ENCODE results near the gene TMEFF2. TPM values are rescaled to one million over a fixed set of nuclear protein-coding genes. Genes with fewer than 3 reads are reported as not detected.

TMEFF2 gene
- total RNA-seq, 2 experiments from 2014 or later = not detected

GRCh38 chr2:191974676-191975075 is 220.1 kb downstream of the TMEFF2 start:
- no peaks in the 10 kb centered on the region for H3K36me3 Mint-ChIP-seq (ENCODE audit: low read depth)
- no peaks in the 10 kb centered on the region for H3K9me3 Mint-ChIP-seq
- H3K4me3 Mint-ChIP-seq = no peak overlapping the region
- ChIA-PET POLR2A (no interaction called here), CTCF (no interaction called here)
- peaks cover 3% of the 10 kb centered on the region for H3K27me3 Mint-ChIP-seq
- H3K4me1 Mint-ChIP-seq = no peaks in the 10 kb centered on the region
- DNase-seq = no peak
- no peak overlapping the region for H3K27ac Mint-ChIP-seq

GRCh38 chr2:191970867-191971266 is 223.9 kb downstream of the TMEFF2 start:
- H3K4me1 Mint-ChIP-seq = no peaks in the 10 kb centered on the region
- no peaks in the 10 kb centered on the region for H3K9me3 Mint-ChIP-seq
- peaks cover 3% of the 10 kb centered on the region for H3K27me3 Mint-ChIP-seq
- no peaks in the 10 kb centered on the region for H3K36me3 Mint-ChIP-seq (ENCODE audit: low read depth)
- H3K27ac Mint-ChIP-seq = no peak overlapping the region
- ChIA-PET CTCF (no interaction called here), POLR2A (no interaction called here)
- no peak overlapping the region for H3K4me3 Mint-ChIP-seq
- no peak for DNase-seq

GRCh38 chr2:191968120-191968519 is 226.6 kb downstream of the TMEFF2 start:
- ChIA-PET POLR2A (no interaction called here), CTCF (no interaction called here)
- no peak overlapping the region for H3K27ac Mint-ChIP-seq
- no peak for DNase-seq
- H3K27me3 Mint-ChIP-seq = peaks cover 5% of the 10 kb centered on the region
- no peaks in the 10 kb centered on the region for H3K9me3 Mint-ChIP-seq
- H3K36me3 Mint-ChIP-seq (ENCODE audit: low read depth) = no peaks in the 10 kb centered on the region
- H3K4me3 Mint-ChIP-seq = no peak overlapping the region
- H3K4me1 Mint-ChIP-seq = no peaks in the 10 kb centered on the region

GRCh38 chr2:191965733-191966132 is 229.0 kb downstream of the TMEFF2 start:
- no peaks in the 10 kb centered on the region for H3K4me1 Mint-ChIP-seq
- H3K27me3 Mint-ChIP-seq = peaks cover 2% of the 10 kb centered on the region
- H3K36me3 Mint-ChIP-seq (ENCODE audit: low read depth) = no peaks in the 10 kb centered on the region
- no peaks in the 10 kb centered on the region for H3K9me3 Mint-ChIP-seq
- ChIA-PET POLR2A (no interaction called here), CTCF (no interaction called here)
- no peak for DNase-seq
- H3K4me3 Mint-ChIP-seq = no peak overlapping the region
- no peak overlapping the region for H3K27ac Mint-ChIP-seq

GRCh38 chr2:191961556-191961955 is 233.2 kb downstream of the TMEFF2 start:
- H3K27me3 Mint-ChIP-seq = peaks cover 3% of the 10 kb centered on the region
- no peaks in the 10 kb centered on the region for H3K36me3 Mint-ChIP-seq (ENCODE audit: low read depth)
- CTCF ChIA-PET = no interaction called here
- H3K4me3 Mint-ChIP-seq = no peak overlapping the region
- DNase-seq = no peak
- H3K4me1 Mint-ChIP-seq = no peaks in the 10 kb centered on the region
- POLR2A ChIA-PET = no interaction called here
- H3K27ac Mint-ChIP-seq = no peak overlapping the region
- H3K9me3 Mint-ChIP-seq = no peaks in the 10 kb centered on the region

GRCh38 chr2:191959209-191959608 is 235.5 kb downstream of the TMEFF2 start:
- Mint-ChIP-seq H3K4me1 (no peaks in the 10 kb centered on the region), H3K27me3 (peaks cover 2% of the 10 kb centered on the region), H3K4me3 (no peak overlapping the region), H3K36me3 (ENCODE audit: low read depth) (no peaks in the 10 kb centered on the region), H3K27ac (no peak overlapping the region), H3K9me3 (no peaks in the 10 kb centered on the region)
- POLR2A ChIA-PET = no interaction called here
- CTCF ChIA-PET = no interaction called here
- DNase-seq = no peak

- ChIA-PET CTCF (no interaction called here), POLR2A (no interaction called here)
- Mint-ChIP-seq H3K4me1 (no peaks in the 10 kb centered on the region), H3K9me3 (no peaks in the 10 kb centered on the region), H3K27me3 (peaks cover 2% of the 10 kb centered on the region), H3K36me3 (ENCODE audit: low read depth) (no peaks in the 10 kb centered on the region), H3K4me3 (no peak overlapping the region), H3K27ac (no peak overlapping the region)
- DNase-seq = no peak
Observed at GRCh38 chr2:191957996-191958860, 236.5 kb downstream of the TMEFF2 start.

- ChIA-PET CTCF (interaction anchor here (0.7 kb wide), 1 partner anchor 1933 kb away, joined by 8 read pairs; no protein-coding TSS in a partner anchor), POLR2A (no interaction called here)
- DNase-seq = no peak
- Mint-ChIP-seq H3K27ac (no peak overlapping the region), H3K27me3 (peaks cover 2% of the 10 kb centered on the region), H3K9me3 (no peaks in the 10 kb centered on the region), H3K4me3 (no peak overlapping the region), H3K36me3 (ENCODE audit: low read depth) (no peaks in the 10 kb centered on the region), H3K4me1 (no peaks in the 10 kb centered on the region)
Observed at GRCh38 chr2:191954451-191954850, 240.3 kb downstream of the TMEFF2 start.

GRCh38 chr2:191952515-191953270 is 242.0 kb downstream of the TMEFF2 start:
- DNase-seq = no peak
- CTCF ChIA-PET = no interaction called here
- POLR2A ChIA-PET = no interaction called here
- no peaks in the 10 kb centered on the region for H3K36me3 Mint-ChIP-seq (ENCODE audit: low read depth)
- peaks cover 4% of the 10 kb centered on the region for H3K27me3 Mint-ChIP-seq
- no peaks in the 10 kb centered on the region for H3K9me3 Mint-ChIP-seq
- no peaks in the 10 kb centered on the region for H3K4me1 Mint-ChIP-seq
- no peak overlapping the region for H3K27ac Mint-ChIP-seq
- H3K4me3 Mint-ChIP-seq = no peak overlapping the region

GRCh38 chr2:191951832-191952231 is 242.9 kb downstream of the TMEFF2 start:
- no peak for DNase-seq

GRCh38 chr2:191951376-191951775 is 243.4 kb downstream of the TMEFF2 start:
- no peak overlapping the region for H3K27ac Mint-ChIP-seq
- no peaks in the 10 kb centered on the region for H3K9me3 Mint-ChIP-seq
- peaks cover 2% of the 10 kb centered on the region for H3K27me3 Mint-ChIP-seq
- DNase-seq = no peak
- H3K4me3 Mint-ChIP-seq = no peak overlapping the region
- POLR2A ChIA-PET = no interaction called here
- CTCF ChIA-PET = no interaction called here
- no peaks in the 10 kb centered on the region for H3K4me1 Mint-ChIP-seq
- H3K36me3 Mint-ChIP-seq (ENCODE audit: low read depth) = no peaks in the 10 kb centered on the region

More at GRCh38 chr2:191951832-191952231, 242.9 kb downstream of the TMEFF2 start:
- Mint-ChIP-seq H3K9me3 (no peaks in the 10 kb centered on the region), H3K4me1 (no peaks in the 10 kb centered on the region), H3K27ac (no peak overlapping the region), H3K4me3 (no peak overlapping the region), H3K27me3 (peaks cover 2% of the 10 kb centered on the region), H3K36me3 (ENCODE audit: low read depth) (no peaks in the 10 kb centered on the region)
- POLR2A ChIA-PET = no interaction called here
- CTCF ChIA-PET = no interaction called here

- Mint-ChIP-seq H3K4me1 (no peaks in the 10 kb centered on the region), H3K27ac (no peak overlapping the region), H3K27me3 (peaks cover 2% of the 10 kb centered on the region), H3K9me3 (no peaks in the 10 kb centered on the region), H3K4me3 (no peak overlapping the region), H3K36me3 (ENCODE audit: low read depth) (no peaks in the 10 kb centered on the region)
- POLR2A ChIA-PET = no interaction called here
- CTCF ChIA-PET = no interaction called here
- DNase-seq = no peak
Observed at GRCh38 chr2:191950132-191950874, 244.4 kb downstream of the TMEFF2 start.

- Mint-ChIP-seq H3K27ac (no peak overlapping the region), H3K4me3 (no peak overlapping the region), H3K27me3 (peaks cover 11% of the 10 kb centered on the region), H3K36me3 (ENCODE audit: low read depth) (no peaks in the 10 kb centered on the region), H3K9me3 (no peaks in the 10 kb centered on the region), H3K4me1 (no peaks in the 10 kb centered on the region)
- POLR2A ChIA-PET = no interaction called here
- CTCF ChIA-PET = no interaction called here
- no peak for DNase-seq
Observed at GRCh38 chr2:191947235-191947634, 247.5 kb downstream of the TMEFF2 start.
